Peyer's patch (tissue), 4 donors: ENCODE data around the gene PRICKLE4.

Experiments
- CTCF ChIP-seq, 6 experiments: fragments of 450-650 bp in 4 of 6; fragments of 200-600 bp in 2 of 6; sonication (generic) in 1 of 6; IDR thresholded peaks; one replicate each; pipeline ENCODE4 v1.5.1; 2017 to 2019; ENCODE audit warnings: antibody characterized with exemption in 6 of 6, mild to moderate bottlenecking in 3 of 6, moderate library complexity in 1 of 6
- POLR2A ChIP-seq, 2 donors: fragments of 450-650 bp; IDR thresholded peaks; one replicate each; pipeline ENCODE4 v1.5.1; 2017; ENCODE audit warnings: antibody characterized with exemption in 2 of 2, mild to moderate bottlenecking in 2 of 2, moderate library complexity in 2 of 2

DNA sequence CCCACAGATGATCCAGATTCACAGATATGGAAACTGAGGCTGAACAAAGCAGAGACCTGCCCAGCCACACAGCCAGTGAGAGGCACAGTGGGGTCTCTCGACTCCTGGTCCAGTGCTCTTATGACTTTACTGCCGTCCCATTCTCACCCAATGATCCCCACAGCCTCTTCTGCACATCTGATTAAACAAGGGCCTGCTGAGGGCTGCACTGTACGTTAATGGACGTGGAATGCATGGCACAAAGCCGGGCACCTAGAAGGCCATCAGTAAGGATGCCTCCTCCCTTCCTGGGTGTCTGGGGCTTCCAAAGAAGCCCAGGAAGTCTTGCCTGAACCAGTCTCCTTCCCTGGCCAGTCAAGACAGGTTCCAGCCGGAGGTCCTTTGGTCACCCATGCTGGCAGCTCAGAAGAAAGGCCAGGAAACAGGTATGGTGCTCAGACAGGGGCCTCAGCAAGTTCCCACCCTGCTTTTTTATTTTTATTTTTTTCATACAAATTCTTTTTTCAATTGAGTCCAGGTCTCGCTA, 49.0 kb upstream of the PRICKLE4 start:
- TF ChIP-seq CTCF (IDR thresholded peaks at IDR 0.05) (no peak), POLR2A (IDR thresholded peaks at IDR 0.05) (no peak)
